A673 (cell line): ENCODE results near the gene COA6. TPM values are rescaled to one million over a fixed set of nuclear protein-coding genes. Genes with fewer than 3 reads are reported as not detected.

ENCODE experiments used
- BruUV-seq: library from RNA; stranded (reverse); fragments of 400-500 nt; replicated peaks from 2 replicates; lab custom pipeline; 2021; lab: Mats Ljungman, UMichigan
- CTCF ChIA-PET: fragments of 300-600 bp; sonication (Branson Sonifier 250); formaldehyde crosslinking; loops from one replicate; lab custom pipeline; 2022; ENCODE audit warnings: antibody characterized with exemption; lab: Charles Lee
- POLR2A ChIA-PET: fragments of 300-600 bp; sonication (Branson Sonifier 250); formaldehyde crosslinking; loops from one replicate; lab custom pipeline; 2022; ENCODE audit warnings: antibody characterized with exemption; ENCODE audit not compliant: low non-redundant PET; lab: Charles Lee
- DNase-seq: peaks from one replicate; pipeline ENCODE4 v3.0.0-alpha.2; 2015; ENCODE audit warnings: low spot score
- H3K27ac ChIP-seq: fragments of 200-600 bp; sonication (generic); 2 replicates; pipeline ENCODE4 v1.5.1; 2016; ENCODE audit warnings: mixed run types, low read depth, mild to moderate bottlenecking, mixed read lengths, antibody characterized with exemption, low read length; ENCODE audit not compliant: poor library complexity, severe bottlenecking
- H3K27me3 ChIP-seq: fragments of 200-600 bp; sonication (generic); replicated peaks from 2 replicates; pipeline ENCODE4 v1.6.1; 2017; ENCODE audit warnings: mixed run types, low read depth, mild to moderate bottlenecking, mixed read lengths, antibody characterized with exemption, low read length; ENCODE audit not compliant: insufficient read depth, poor library complexity
- H3K36me3 ChIP-seq: fragments of 200-600 bp; sonication (generic); 2 replicates; pipeline ENCODE4 v1.6.1; 2016; ENCODE audit warnings: mixed run types, mild to moderate bottlenecking, mixed read lengths, antibody characterized with exemption, low read length; ENCODE audit not compliant: insufficient read depth, poor library complexity, severe bottlenecking
- H3K4me1 ChIP-seq: fragments of 200-600 bp; sonication (generic); 2 replicates; pipeline ENCODE4 v1.6.1; 2017; ENCODE audit warnings: mixed run types, mild to moderate bottlenecking, mixed read lengths, antibody characterized with exemption, low read length; ENCODE audit not compliant: insufficient read depth, poor library complexity, severe bottlenecking
- H3K4me3 ChIP-seq: fragments of 200-600 bp; sonication (generic); 2 replicates; pipeline ENCODE4 v1.5.1; 2016; ENCODE audit warnings: low read depth, mixed run types, mild to moderate bottlenecking, mixed read lengths, low read length; ENCODE audit not compliant: poor library complexity, severe bottlenecking
- H3K9me3 ChIP-seq: fragments of 200-600 bp; sonication (generic); 2 replicates; pipeline ENCODE4 v1.6.1; 2016; ENCODE audit warnings: mixed run types, low read depth, mild to moderate bottlenecking, mixed read lengths, antibody characterized with exemption, low read length; ENCODE audit not compliant: poor library complexity, severe bottlenecking
- EZH2 ChIP-seq: fragments of 200-600 bp; sonication (generic); IDR thresholded peaks from 2 replicates; pipeline ENCODE4 v1.6.1; 2017; ENCODE audit warnings: borderline replicate concordance, low read depth, mild to moderate bottlenecking, mixed read lengths, antibody characterized with exemption, low read length; ENCODE audit not compliant: poor library complexity, severe bottlenecking
- intact Hi-C: fragments of 100-400 bp; cut with micrococcal nuclease; formaldehyde crosslinking; loops from one replicate; pipeline ENCODE4 v1.10.0; 2022; ENCODE audit not compliant: unreplicated experiment
- total RNA-seq: library from RNA; stranded (reverse); gene quantifications from 2 replicates; pipeline ENCODE4 v1.2.3, GENCODE V29; 2021
- TF ChIP-seq, protein P1 (sequence below): fragments of 300-800, 200-600 bp; sonication (generic); conservative IDR thresholded peaks from 2 replicates; pipeline ENCODE4 v1.5.1; 2017; ENCODE audit warnings: low read depth, mild to moderate bottlenecking, antibody characterized with exemption, low read length, moderate library complexity, mixed read lengths

Gene COA6
- total RNA-seq, 1 experiment from 2014 or later = 88.4 TPM

DNA sequence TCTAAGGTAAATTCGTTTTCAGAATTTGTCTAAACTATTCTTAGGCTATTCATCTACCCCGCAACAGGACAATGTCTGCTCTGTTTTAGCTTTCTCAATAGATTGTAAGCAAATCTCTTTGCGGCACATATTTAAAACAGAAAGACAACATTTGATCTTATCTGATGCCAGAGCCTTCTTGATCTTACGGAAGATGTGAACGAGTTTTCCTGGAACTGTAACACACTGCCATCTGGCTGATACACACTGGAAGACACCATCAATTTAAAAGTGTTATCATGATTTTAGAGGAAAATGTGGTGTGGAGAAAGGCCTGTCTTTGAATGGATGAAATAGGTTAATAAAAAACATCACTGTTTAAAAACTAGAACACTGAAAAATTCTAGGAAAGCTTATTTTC lies 36.1 kb downstream of the COA6 start:
- intact Hi-C loops = no loop called here
- ChIA-PET CTCF (no interaction called here), POLR2A (no interaction called here)
- BruUV-seq = no TSS peak
- TF ChIP-seq, protein P1, sequence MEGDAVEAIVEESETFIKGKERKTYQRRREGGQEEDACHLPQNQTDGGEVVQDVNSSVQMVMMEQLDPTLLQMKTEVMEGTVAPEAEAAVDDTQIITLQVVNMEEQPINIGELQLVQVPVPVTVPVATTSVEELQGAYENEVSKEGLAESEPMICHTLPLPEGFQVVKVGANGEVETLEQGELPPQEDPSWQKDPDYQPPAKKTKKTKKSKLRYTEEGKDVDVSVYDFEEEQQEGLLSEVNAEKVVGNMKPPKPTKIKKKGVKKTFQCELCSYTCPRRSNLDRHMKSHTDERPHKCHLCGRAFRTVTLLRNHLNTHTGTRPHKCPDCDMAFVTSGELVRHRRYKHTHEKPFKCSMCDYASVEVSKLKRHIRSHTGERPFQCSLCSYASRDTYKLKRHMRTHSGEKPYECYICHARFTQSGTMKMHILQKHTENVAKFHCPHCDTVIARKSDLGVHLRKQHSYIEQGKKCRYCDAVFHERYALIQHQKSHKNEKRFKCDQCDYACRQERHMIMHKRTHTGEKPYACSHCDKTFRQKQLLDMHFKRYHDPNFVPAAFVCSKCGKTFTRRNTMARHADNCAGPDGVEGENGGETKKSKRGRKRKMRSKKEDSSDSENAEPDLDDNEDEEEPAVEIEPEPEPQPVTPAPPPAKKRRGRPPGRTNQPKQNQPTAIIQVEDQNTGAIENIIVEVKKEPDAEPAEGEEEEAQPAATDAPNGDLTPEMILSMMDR = peak; percentile 45
- no peak for TF ChIP-seq EZH2
- H3K27me3 ChIP-seq = no peaks in the 10 kb centered on the region
- H3K36me3 ChIP-seq = no peaks in the 10 kb centered on the region
- H3K27ac ChIP-seq = no peak overlapping the region
- H3K4me1 ChIP-seq = no peaks in the 10 kb centered on the region
- no peaks in the 10 kb centered on the region for H3K9me3 ChIP-seq
- H3K4me3 ChIP-seq = no peak overlapping the region
- DNase-seq = peak; percentile 10

DNA sequence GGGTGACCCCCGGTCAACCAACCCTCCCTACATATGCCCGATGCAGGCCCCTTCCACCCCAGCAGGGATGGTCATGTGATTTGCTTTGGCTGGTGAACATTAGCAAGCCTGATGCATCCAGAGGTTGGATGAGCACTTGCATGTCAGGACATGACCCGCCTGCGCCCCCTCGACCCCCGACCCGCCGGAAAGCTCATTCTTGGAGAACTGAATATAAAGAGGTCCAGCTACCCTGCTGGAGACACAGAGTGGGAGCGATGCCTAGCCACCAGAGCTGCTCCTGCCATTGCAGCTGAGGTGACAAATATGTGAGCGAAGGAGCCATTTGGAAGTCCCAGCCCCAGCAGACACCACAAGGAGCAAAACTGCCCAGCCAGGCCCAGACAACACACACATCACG lies 39.6 kb downstream of the COA6 start:
- TF ChIP-seq, protein P1 = no peak
- Histone ChIP-seq H3K27ac (no peak overlapping the region), H3K4me1 (no peaks in the 10 kb centered on the region), H3K9me3 (no peaks in the 10 kb centered on the region), H3K4me3 (no peak overlapping the region), H3K27me3 (no peaks in the 10 kb centered on the region), H3K36me3 (no peaks in the 10 kb centered on the region)
- no peak for DNase-seq
- ChIA-PET CTCF (no interaction called here), POLR2A (no interaction called here)
- BruUV-seq = no TSS peak
- intact Hi-C loops = no loop called here

DNA sequence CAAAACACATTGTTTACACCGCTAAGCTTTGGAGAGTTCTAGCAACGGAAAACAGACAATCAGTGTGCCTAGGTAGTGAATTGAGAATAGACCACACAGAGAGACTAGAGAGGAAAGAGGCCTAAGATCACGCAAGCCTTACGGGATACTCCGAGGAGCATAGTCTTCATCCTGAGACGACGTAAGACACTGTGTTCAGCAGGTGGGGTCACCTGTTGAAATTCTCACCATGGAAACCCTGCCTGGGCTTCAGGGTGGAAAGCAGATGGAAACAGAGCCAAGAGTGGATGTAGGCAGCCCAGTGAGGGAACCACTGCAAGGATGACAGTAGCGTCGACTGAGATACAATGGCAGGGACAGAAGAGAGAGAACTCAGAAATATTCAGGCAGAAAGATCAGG lies 40.2 kb downstream of the COA6 start:
- H3K36me3 ChIP-seq = no peaks in the 10 kb centered on the region
- H3K9me3 ChIP-seq = no peaks in the 10 kb centered on the region
- ChIA-PET POLR2A (no interaction called here), CTCF (no interaction called here)
- no peak overlapping the region for H3K4me3 ChIP-seq
- intact Hi-C loops = no loop called here
- H3K4me1 ChIP-seq = no peaks in the 10 kb centered on the region
- no peak for TF ChIP-seq EZH2
- TF ChIP-seq, protein P1 = no peak
- H3K27ac ChIP-seq = no peak overlapping the region
- no peak for DNase-seq
- no peaks in the 10 kb centered on the region for H3K27me3 ChIP-seq
- no TSS peak for BruUV-seq
